ENCODE measurements around the gene CARD9. TPM values are rescaled to one million over a fixed set of nuclear protein-coding genes. Genes with fewer than 3 reads are reported as not detected.

The CARD9 gene
- total RNA-seq, 1 experiment from 2014 or later, result 5.6 TPM

GRCh38 chr9:136353088-136353487 is 20.4 kb downstream of the CARD9 start:
- no peak overlapping the region for H2AFZ ChIP-seq (ENCODE audit: low read length)
- Mint-ChIP-seq H3K4me1 (no peaks in the 10 kb centered on the region; a peak in 1 of 4 replicates), H3K27me3 (ENCODE audit: low read depth) (no peaks in the 10 kb centered on the region), H3K36me3 (ENCODE audit: insufficient read depth in 1 of 3, low read depth in 3 of 3) (peaks cover 0 to 3% (median 0%) of the 10 kb centered on the region in 3 experiments; a peak in 1 of 7 replicates), H3K27ac (no peak overlapping the region), H3K9me3 (no peaks in the 10 kb centered on the region), H3K4me3 (no peak overlapping the region)
- no peak overlapping the region for H4K91ac ChIP-seq (ENCODE audit: insufficient read length, low read depth, low read length)
- H2BK120ac ChIP-seq (ENCODE audit: low read depth, low read length, poor library complexity, severe bottlenecking), result no peak overlapping the region
- H3T11ph ChIP-seq (ENCODE audit: low read length), result no peak overlapping the region
- no peak for TF ChIP-seq CTCF (conservative IDR thresholded peaks at IDR 0.05)
- H3K23ac ChIP-seq (ENCODE audit: insufficient read length, low read depth, low read length), result no peak overlapping the region
- no peak overlapping the region for H2AK5ac ChIP-seq (ENCODE audit: insufficient read length, low read length)
- no peak overlapping the region for H3K4ac ChIP-seq (ENCODE audit: low read depth, low read length)
- H2BK15ac ChIP-seq (ENCODE audit: low read depth, low read length), result no peak overlapping the region
- no peak overlapping the region for H2BK12ac ChIP-seq (ENCODE audit: insufficient read length, low read depth, low read length)
- DNase-seq, result no peak
- no peak overlapping the region for H3K18ac ChIP-seq (ENCODE audit: insufficient read length, low read depth, low read length)
- no peak overlapping the region for H3K9ac ChIP-seq (ENCODE audit: extremely low read depth, insufficient read length, low read length)
- no peak overlapping the region for H3K4me2 ChIP-seq (ENCODE audit: insufficient read depth, insufficient read length, low read length)
- no peak overlapping the region for H4K8ac ChIP-seq (replicated peaks; ENCODE audit: insufficient read length, low read depth, low read length)
- no peaks in the 10 kb centered on the region for H3K79me2 ChIP-seq (ENCODE audit: insufficient read depth, low read length)
- H4K20me1 ChIP-seq (ENCODE audit: control insufficient read depth, insufficient read depth, insufficient read length), result no peaks in the 10 kb centered on the region
- no peaks in the 10 kb centered on the region for H3K4me1 ChIP-seq (ENCODE audit: insufficient read depth, low read length)
- H3K27me3 ChIP-seq (ENCODE audit: insufficient read depth, low read length), result no peaks in the 10 kb centered on the region
- no peak overlapping the region for H3K56ac ChIP-seq (ENCODE audit: insufficient read length, low read depth, low read length)
- H3K27ac ChIP-seq (ENCODE audit: insufficient read length, low read depth, low read length), result no peak overlapping the region
- H3K79me1 ChIP-seq (ENCODE audit: insufficient read depth, low read depth, low read length, poor library complexity, severe bottlenecking), result no peaks in the 10 kb centered on the region
- H3K14ac ChIP-seq (ENCODE audit: insufficient read depth, low read length), result no peak overlapping the region
- no peaks in the 10 kb centered on the region for H3K23me2 ChIP-seq (ENCODE audit: insufficient read length, low read depth, low read length, poor library complexity, severe bottlenecking)
- no peak overlapping the region for H4K5ac ChIP-seq (ENCODE audit: insufficient read length, low read depth, low read length)
- H2BK20ac ChIP-seq (ENCODE audit: low read depth, low read length, poor library complexity, severe bottlenecking), result no peak overlapping the region
- no peaks in the 10 kb centered on the region for H3K9me3 ChIP-seq (ENCODE audit: control insufficient read depth, low read depth, low read length)
- H2BK5ac ChIP-seq (ENCODE audit: insufficient read length, low read length), result no peak overlapping the region
- WGBS (ENCODE audit: extremely low coverage, insufficient read length, low lambda C conversion rate), result no CpG with 5 or more reads among the region's 11 CpGs

Data from H9 (cell line).